GM06990 (cell line): ENCODE measurements around the gene SNAPC2.

ENCODE experiments used
- DNase-seq: peaks from one replicate; pipeline ENCODE4 v3.0.0-alpha.2; 2011; ENCODE audit not compliant: insufficient read length; ENCODE audit errors: extremely low read depth
- H3K27me3 ChIP-seq: replicated peaks from 2 replicates; pipeline ENCODE4 v1.6.0; 2011; ENCODE audit warnings: low read length; ENCODE audit not compliant: control insufficient read depth, insufficient read depth
- H3K36me3 ChIP-seq: 2 replicates; pipeline ENCODE4 v1.5.1; 2011; ENCODE audit warnings: low read length; ENCODE audit not compliant: control insufficient read depth, insufficient read depth
- H3K4me3 ChIP-seq: replicated peaks from 2 replicates; pipeline ENCODE4 v1.5.1; 2011; ENCODE audit warnings: low read depth, mild to moderate bottlenecking, control low read depth, low read length
- TF ChIP-seq, protein P1 (sequence below): IDR thresholded peaks from 2 replicates; pipeline ENCODE4 v1.5.1; 2011; ENCODE audit warnings: low read length, control low read depth, mild to moderate bottlenecking, inconsistent platforms; ENCODE audit not compliant: insufficient read depth, poor library complexity, severe bottlenecking

SNAPC2 gene

DNA sequence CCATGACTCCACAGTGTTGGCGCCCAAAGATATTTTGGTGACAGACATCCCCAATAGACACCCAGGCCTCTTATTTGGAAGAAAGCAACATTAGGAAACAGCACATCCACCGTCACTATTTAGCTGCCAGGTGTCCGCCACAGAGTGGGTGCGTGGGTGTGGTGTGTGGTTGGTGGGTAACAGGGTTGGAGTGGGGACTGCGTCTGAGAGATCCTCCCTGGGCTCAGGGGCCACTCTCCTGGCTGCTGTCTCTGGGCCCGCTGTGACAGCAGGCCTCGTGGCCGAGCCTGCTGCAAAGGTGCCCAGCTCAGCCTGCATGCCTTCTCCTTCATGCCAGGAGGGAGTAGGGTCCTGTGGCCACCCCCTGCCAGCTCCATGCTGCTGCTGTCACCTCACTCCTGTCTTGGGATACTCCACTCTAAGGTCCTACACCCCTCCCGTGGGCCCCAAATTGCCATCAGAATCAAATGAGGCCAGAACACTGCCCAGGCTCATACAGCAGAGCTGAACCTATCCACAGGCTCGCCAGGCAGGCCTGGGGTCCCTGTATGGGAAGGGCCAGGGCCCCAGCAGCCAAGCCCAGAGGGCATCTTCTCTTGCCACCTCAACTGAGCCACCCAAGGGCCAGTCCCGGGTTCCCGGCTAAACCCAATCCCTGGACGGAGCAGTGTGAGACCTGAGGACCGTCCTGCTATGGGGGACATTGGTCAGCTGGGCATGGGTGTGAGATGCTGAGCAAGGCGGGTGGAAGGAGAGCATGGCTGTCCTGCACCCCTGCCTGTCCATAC is 48.1 kb downstream of the SNAPC2 start:
- TF ChIP-seq, protein P1, sequence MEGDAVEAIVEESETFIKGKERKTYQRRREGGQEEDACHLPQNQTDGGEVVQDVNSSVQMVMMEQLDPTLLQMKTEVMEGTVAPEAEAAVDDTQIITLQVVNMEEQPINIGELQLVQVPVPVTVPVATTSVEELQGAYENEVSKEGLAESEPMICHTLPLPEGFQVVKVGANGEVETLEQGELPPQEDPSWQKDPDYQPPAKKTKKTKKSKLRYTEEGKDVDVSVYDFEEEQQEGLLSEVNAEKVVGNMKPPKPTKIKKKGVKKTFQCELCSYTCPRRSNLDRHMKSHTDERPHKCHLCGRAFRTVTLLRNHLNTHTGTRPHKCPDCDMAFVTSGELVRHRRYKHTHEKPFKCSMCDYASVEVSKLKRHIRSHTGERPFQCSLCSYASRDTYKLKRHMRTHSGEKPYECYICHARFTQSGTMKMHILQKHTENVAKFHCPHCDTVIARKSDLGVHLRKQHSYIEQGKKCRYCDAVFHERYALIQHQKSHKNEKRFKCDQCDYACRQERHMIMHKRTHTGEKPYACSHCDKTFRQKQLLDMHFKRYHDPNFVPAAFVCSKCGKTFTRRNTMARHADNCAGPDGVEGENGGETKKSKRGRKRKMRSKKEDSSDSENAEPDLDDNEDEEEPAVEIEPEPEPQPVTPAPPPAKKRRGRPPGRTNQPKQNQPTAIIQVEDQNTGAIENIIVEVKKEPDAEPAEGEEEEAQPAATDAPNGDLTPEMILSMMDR: no peak
- H3K36me3 ChIP-seq: peaks cover 34% of the 10 kb centered on the region
- no peak overlapping the region for H3K4me3 ChIP-seq
- no peak for DNase-seq
- H3K27me3 ChIP-seq: no peaks in the 10 kb centered on the region

DNA sequence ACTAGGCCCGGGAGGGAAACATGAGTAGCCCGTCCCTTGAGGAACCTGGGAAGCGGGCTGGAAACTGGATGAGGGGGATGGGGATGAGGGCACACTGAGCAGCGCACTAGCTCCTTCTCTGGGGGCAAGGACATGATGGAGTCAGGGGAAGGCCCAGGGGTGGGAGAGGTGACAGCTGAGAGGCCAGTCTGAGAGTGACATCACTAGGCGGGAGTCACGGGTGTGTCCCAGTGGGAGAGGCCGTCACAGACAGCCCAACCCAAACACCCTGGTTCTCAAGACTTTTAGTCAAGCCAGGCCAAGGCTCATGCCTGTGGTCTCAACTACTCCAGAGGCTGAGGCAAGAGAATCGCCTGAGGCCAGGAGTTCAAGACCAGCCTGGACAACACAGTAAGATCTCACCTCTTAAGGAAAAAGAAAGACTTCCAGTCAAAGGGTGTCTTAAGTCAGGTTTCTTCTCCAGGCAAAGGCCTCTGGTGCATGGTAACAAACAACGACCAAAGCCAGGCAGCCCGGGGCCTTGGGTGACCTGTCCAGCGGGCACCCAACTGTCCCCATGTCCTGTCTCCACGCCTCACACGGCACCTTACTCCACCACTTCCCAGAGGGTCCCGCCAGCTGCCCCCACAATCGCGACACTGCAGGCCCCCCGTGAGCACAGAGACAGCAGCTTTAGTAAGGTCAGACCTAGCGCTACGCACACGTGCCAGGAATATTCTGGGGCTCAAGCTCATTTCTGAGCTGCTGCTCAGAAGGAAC is 48.8 kb downstream of the SNAPC2 start:
- DNase-seq: no peak
- TF ChIP-seq, protein P1: no peak
- Histone ChIP-seq H3K36me3 (peaks cover 32% of the 10 kb centered on the region), H3K27me3 (no peaks in the 10 kb centered on the region), H3K4me3 (no peak overlapping the region)

DNA sequence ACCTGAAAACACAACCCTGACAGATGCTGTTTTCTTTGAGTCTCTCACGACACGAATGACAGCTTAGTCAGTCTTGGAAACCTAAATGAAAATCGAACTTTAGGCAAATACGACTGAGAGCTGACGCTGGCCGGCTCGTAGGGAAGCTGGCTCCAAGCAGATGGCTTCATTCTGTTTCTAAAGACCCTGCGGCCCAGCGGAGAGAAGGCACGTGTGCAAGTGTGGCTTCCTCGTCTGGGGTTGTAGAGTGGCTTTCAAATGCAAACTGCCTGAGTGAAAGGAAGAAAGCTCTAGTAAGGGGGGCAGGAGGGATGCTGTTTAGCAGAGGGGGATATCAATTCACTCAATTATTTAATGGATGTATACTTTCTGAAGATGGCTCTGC is 49.4 kb downstream of the SNAPC2 start:
- TF ChIP-seq, protein P1: no peak
- Histone ChIP-seq H3K36me3 (peaks cover 34% of the 10 kb centered on the region), H3K27me3 (no peaks in the 10 kb centered on the region), H3K4me3 (no peak overlapping the region)
- DNase-seq: no peak

DNA sequence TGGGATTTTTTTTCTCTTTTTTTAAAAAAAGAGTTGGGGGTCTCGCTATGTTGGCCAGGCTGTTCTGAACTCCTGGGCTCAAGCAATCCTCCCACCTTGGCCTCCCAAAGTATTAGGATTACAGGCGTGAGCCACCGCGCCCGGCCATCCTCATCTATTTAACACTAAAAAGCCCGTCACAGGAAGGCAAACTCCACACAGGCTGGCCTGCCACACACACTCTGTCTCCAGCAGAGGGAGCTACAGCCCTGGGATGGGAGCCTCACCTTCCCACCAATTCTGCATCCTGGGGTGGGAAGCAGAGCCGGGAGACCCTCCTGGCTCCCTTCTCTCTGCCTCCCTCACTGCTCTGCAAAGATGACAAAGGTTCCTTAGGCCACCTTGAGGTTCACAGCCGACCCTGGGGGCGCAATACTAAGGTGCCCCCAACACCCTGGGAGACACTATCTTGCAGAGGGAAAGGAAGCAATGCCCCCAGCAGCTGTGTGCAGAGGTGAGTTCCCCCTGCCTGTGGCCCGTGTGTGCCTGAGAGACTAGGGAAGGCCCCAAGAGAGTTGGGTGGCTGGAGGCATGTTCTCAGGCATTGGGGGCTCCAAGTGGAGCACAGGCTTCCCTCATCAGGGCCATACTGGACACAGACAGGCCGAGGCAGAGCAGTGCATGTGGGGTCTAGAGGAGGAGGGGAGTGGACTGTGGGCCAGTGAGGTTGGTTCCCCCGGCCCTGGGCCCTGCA is 50.7 kb downstream of the SNAPC2 start:
- Histone ChIP-seq H3K4me3 (no peak overlapping the region), H3K36me3 (peaks cover 37% of the 10 kb centered on the region), H3K27me3 (no peaks in the 10 kb centered on the region)
- DNase-seq: no peak
- TF ChIP-seq, protein P1: peak; percentile 79

DNA sequence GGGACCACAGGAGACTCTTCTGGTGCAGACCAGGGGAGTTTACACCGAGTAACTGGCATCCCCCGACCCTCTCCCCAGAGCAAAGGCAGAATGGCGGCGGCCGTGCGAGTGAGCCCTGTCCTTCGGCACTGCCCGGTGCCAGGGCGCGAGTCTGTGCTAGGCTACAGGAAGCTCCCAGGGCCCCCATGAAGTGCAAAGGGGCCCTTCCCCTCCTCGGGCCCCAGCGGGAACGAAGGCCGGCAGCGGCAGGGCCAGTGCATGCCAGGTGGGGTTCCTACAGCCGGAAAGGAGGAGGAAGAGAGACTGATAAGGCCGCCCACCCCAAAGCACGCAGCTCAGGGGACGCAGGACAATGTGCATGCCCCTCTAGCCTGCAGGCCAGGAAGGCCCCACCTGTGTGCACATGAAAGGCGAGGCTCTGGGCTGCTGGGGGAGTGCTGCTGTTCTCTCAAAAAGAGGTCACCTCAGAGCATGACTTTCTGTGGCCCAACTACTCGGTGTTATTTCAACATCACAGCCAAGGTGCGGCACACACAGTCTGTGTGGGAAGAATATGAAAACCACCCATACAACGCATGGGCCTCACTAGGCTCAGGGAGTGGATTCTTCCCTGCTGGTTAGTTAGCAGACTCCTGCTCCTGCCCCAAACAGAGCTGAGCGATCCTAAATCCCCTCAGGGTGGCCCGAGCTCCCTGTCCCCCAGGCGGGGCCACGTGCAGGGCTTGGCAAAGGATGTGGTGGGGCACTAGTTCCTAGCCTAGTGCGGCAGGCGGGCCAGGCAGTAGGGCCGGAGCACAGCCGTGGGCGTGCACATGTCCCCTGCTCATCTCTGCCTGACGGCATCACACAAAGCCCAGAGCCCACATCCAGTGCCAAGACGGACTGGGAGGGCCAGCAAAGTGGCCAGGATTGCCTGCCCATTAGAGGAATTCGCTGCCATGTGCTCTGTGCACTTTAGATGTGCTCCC is 51.7 kb downstream of the SNAPC2 start:
- peaks cover 37% of the 10 kb centered on the region for H3K36me3 ChIP-seq

More for the DNA sequence above, 51.7 kb downstream of the SNAPC2 start:
- no peaks in the 10 kb centered on the region for H3K27me3 ChIP-seq
- DNase-seq: no peak
- TF ChIP-seq, protein P1: no peak
- no peak overlapping the region for H3K4me3 ChIP-seq
